Cortex of kidney (tissue), 1 donor: ENCODE measurements around the gene KLRF2.

Source experiments
- DNase-seq: peaks from one replicate; lab custom pipeline; 2025; lab: John Stamatoyannopoulos, UW

Gene KLRF2

DNA sequence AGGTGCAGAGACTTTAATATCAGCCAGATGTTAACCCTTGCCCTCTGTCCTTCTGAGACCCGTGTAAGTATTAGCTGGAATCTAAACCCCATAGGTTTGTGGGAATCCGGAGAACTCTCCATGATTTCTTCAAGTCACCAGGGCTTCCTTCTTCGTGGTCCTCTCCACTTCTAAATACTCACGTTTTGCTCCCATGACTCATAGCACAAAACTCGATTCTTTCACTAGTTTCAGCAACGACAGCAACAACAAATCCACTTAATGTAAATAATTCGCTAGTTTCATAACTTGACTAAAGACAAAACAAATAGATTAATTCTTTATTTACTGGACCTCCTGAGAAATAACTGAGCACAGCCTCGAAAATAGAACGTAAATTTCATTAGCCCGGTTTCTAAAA is 55.3 kb downstream of the KLRF2 start:
- no peak for DNase-seq

DNA sequence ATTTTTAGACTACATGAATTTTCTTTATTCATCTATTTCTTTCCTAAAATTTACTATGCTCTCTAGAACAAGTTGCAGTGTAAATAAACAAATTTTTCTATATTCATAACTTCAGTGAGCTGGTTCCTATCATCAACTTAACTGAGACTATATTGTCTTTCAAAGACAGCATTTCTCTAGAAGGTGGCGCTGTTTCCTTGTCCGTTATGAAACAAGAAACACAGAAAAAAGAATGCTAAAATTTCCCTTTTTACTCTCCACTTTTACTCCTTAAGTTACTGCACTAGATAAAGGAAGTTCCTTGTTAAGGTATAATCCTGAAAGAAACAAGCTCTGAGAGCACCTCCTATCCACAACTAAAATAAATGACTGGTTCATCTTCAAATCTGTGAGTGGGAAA is 59.1 kb downstream of the KLRF2 start:
- DNase-seq, result no peak

DNA sequence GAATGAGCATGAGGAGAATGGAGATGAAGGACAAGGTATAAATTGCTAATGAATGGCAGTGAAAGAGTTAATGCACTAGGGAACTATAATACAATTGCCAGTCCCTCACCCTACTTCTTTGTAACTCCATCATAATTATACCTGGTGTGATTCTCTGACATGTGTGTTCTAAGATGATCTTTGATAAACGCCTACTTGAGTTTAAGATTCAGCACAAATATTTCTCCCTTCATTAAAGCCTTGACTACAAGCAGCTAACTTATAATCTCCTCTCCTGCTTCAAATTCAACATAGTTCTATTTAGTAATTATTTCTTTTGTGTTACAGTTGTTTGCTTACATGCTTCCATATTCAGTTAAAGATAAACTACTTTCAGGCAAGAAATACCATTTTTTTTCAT is 60.5 kb downstream of the KLRF2 start:
- no peak for DNase-seq

GRCh38 chr12:9943240-9943639 is 62.0 kb downstream of the KLRF2 start:
- no peak for DNase-seq

- no peak for DNase-seq
These were observed 63.1 kb downstream of the KLRF2 start for GRCh38 chr12:9944391-9944790.
